SJCRH30 (cell line): ENCODE results near the gene LRRC75B. TPM values are rescaled to one million over a fixed set of nuclear protein-coding genes. Genes with fewer than 3 reads are reported as not detected.
"Not testable (repeated sequence)": the region's sequence is repeated elsewhere in the genome, so short reads cannot be mapped to it uniquely, and the experiment has no call there.

ENCODE experiments used
- DNase-seq, 2 experiments: peaks; one replicate each; pipeline ENCODE4 v3.0.0-alpha.2; 2015 to 2020
- H3K27ac ChIP-seq: fragments of 250-450 bp; sonication (Bioruptor Pico); 2 replicates; pipeline ENCODE4 v1.5.1; 2020; ENCODE audit warnings: mild to moderate bottlenecking, moderate library complexity
- H3K27me3 ChIP-seq: fragments of 250-450 bp; sonication (Bioruptor Pico); 2 replicates; pipeline ENCODE4 v1.5.1; 2020; ENCODE audit warnings: mild to moderate bottlenecking, moderate library complexity
- H3K36me3 ChIP-seq: fragments of 250-450 bp; sonication (Bioruptor Pico); 2 replicates; pipeline ENCODE4 v1.5.1; 2020; ENCODE audit warnings: mild to moderate bottlenecking, moderate library complexity
- H3K4me1 ChIP-seq: fragments of 250-450 bp; sonication (Bioruptor Pico); 2 replicates; pipeline ENCODE4 v1.5.1; 2020; ENCODE audit warnings: mild to moderate bottlenecking, moderate library complexity
- H3K4me3 ChIP-seq: fragments of 250-450 bp; sonication (Bioruptor Pico); 2 replicates; pipeline ENCODE4 v1.5.1; 2020; ENCODE audit warnings: mild to moderate bottlenecking, moderate library complexity
- H3K9me3 ChIP-seq: fragments of 250-450 bp; sonication (Bioruptor Pico); replicated peaks from 2 replicates; pipeline ENCODE4 v1.5.1; 2020; ENCODE audit warnings: mild to moderate bottlenecking, moderate library complexity
- total RNA-seq: library from RNA; depleted of rRNA; stranded (reverse); fragments of >200 nt; shearing (Covaris generic); gene quantifications from 2 replicates; pipeline ENCODE4 v1.2.3, GENCODE V29; 2014

LRRC75B gene
- total RNA-seq, 1 experiment from 2014 or later: 0.95 TPM

GRCh38 chr22:24608327-24608726 is 15.5 kb upstream of the LRRC75B start:
- H3K4me3 ChIP-seq, H3K27ac ChIP-seq, H3K36me3 ChIP-seq, H3K9me3 ChIP-seq, DNase-seq, H3K4me1 ChIP-seq, H3K27me3 ChIP-seq: not testable (repeated sequence)

GRCh38 chr22:24607429-24607983 is 14.6 kb upstream of the LRRC75B start:
- H3K27me3 ChIP-seq, H3K36me3 ChIP-seq, H3K9me3 ChIP-seq: not testable (repeated sequence)
- peak overlapping the region; percentile 10 for H3K4me3 ChIP-seq
- peak overlapping the region; percentile 25 for H3K27ac ChIP-seq
- peaks cover 11% of the 10 kb centered on the region; the same call in 1 of the 2 replicates for H3K4me1 ChIP-seq
- DNase-seq: peak; percentile 64 to 66

- not testable (repeated sequence) for H3K4me3 ChIP-seq, H3K27me3 ChIP-seq, H3K9me3 ChIP-seq
Observed at GRCh38 chr22:24606340-24606739, 13.5 kb upstream of the LRRC75B start.

GRCh38 chr22:24603770-24604629 is 11.1 kb upstream of the LRRC75B start:
- not testable (repeated sequence) for H3K36me3 ChIP-seq, H3K27ac ChIP-seq, H3K27me3 ChIP-seq, H3K9me3 ChIP-seq
- H3K4me1 ChIP-seq: peaks cover 15% of the 10 kb centered on the region
- H3K4me3 ChIP-seq: peak overlapping the region; percentile 34
- peak; percentile 69 to 79 for DNase-seq

More at GRCh38 chr22:24606340-24606739, 13.5 kb upstream of the LRRC75B start:
- H3K4me1 ChIP-seq: peaks cover 13% of the 10 kb centered on the region
- H3K36me3 ChIP-seq, H3K27ac ChIP-seq: not testable (repeated sequence)
- peak; percentile 59 to 70 for DNase-seq

GRCh38 chr22:24602847-24603769 is 10.2 kb upstream of the LRRC75B start, which contains the start of gene GGT1:
GGT1 (plus strand) TSS chr22:24603193; CDS start chr22:24611082, 7,889 bp downstream.
- H3K27ac ChIP-seq, H3K27me3 ChIP-seq, H3K36me3 ChIP-seq, DNase-seq, H3K9me3 ChIP-seq: not testable (repeated sequence)
- peaks cover 15% of the 10 kb centered on the region for H3K4me1 ChIP-seq
- peak within 1 kb of the TSS; percentile 34 for H3K4me3 ChIP-seq

GRCh38 chr22:24602105-24602749 is 9.4 kb upstream of the LRRC75B start:
- H3K4me3 ChIP-seq, H3K27me3 ChIP-seq, H3K36me3 ChIP-seq, DNase-seq, H3K27ac ChIP-seq, H3K9me3 ChIP-seq: not testable (repeated sequence)
- peaks cover 14% of the 10 kb centered on the region for H3K4me1 ChIP-seq

GRCh38 chr22:24601217-24602104 is 8.6 kb upstream of the LRRC75B start:
- Histone ChIP-seq H3K4me1 (peaks cover 11% of the 10 kb centered on the region), H3K27ac (no peak overlapping the region), H3K27me3 (no peaks in the 10 kb centered on the region), H3K9me3 (no peaks in the 10 kb centered on the region), H3K4me3 (no peak overlapping the region), H3K36me3 (no peaks in the 10 kb centered on the region)
- peak; percentile 49 to 50 for DNase-seq

GRCh38 chr22:24599958-24600715 is 7.3 kb upstream of the LRRC75B start:
- not testable (repeated sequence) for DNase-seq, H3K36me3 ChIP-seq, H3K9me3 ChIP-seq, H3K27me3 ChIP-seq, H3K27ac ChIP-seq, H3K4me3 ChIP-seq, H3K4me1 ChIP-seq

GRCh38 chr22:24599514-24599913 is 6.6 kb upstream of the LRRC75B start:
- H3K4me1 ChIP-seq: peaks cover 7% of the 10 kb centered on the region
- no peak for DNase-seq
- no peaks in the 10 kb centered on the region for H3K36me3 ChIP-seq
- no peaks in the 10 kb centered on the region for H3K27me3 ChIP-seq
- no peak overlapping the region for H3K4me3 ChIP-seq
- H3K27ac ChIP-seq: no peak overlapping the region
- no peaks in the 10 kb centered on the region for H3K9me3 ChIP-seq

- DNase-seq, H3K9me3 ChIP-seq, H3K4me3 ChIP-seq, H3K27ac ChIP-seq, H3K36me3 ChIP-seq, H3K27me3 ChIP-seq, H3K4me1 ChIP-seq: not testable (repeated sequence)
Observed at GRCh38 chr22:24597076-24597475, 4.2 kb upstream of the LRRC75B start.

GRCh38 chr22:24595863-24596262 is 3.0 kb upstream of the LRRC75B start:
- H3K27me3 ChIP-seq: no peaks in the 10 kb centered on the region
- no peaks in the 10 kb centered on the region for H3K4me1 ChIP-seq
- H3K36me3 ChIP-seq: no peaks in the 10 kb centered on the region
- no peak overlapping the region for H3K4me3 ChIP-seq
- no peak for DNase-seq
- H3K27ac ChIP-seq: no peak overlapping the region
- H3K9me3 ChIP-seq: no peaks in the 10 kb centered on the region

GRCh38 chr22:24595228-24595627 is 2.4 kb upstream of the LRRC75B start:
- no peak for DNase-seq
- Histone ChIP-seq H3K36me3 (no peaks in the 10 kb centered on the region), H3K27ac (no peak overlapping the region), H3K4me3 (no peak overlapping the region), H3K4me1 (no peaks in the 10 kb centered on the region), H3K9me3 (no peaks in the 10 kb centered on the region), H3K27me3 (no peaks in the 10 kb centered on the region)

- Histone ChIP-seq H3K36me3 (no peaks in the 10 kb centered on the region), H3K27me3 (no peaks in the 10 kb centered on the region), H3K4me1 (peaks cover 3% of the 10 kb centered on the region; the same call in 1 of the 2 replicates), H3K4me3 (no peak overlapping the region), H3K27ac (no peak overlapping the region), H3K9me3 (no peaks in the 10 kb centered on the region)
- no peak for DNase-seq
Observed at GRCh38 chr22:24594569-24595120, 1.8 kb upstream of the LRRC75B start.
